Nephron (organoid): ENCODE data around the gene TACC2.

Source experiments
- H3K27ac Mint-ChIP-seq, 3 experiments: 2 replicates each; pipeline ENCODE4 v1.8.0; 2020; ENCODE audit warnings: mixed read lengths in 3 of 3, mild to moderate bottlenecking in 2 of 3, moderate library complexity in 1 of 3
- H3K27me3 Mint-ChIP-seq: 2 replicates; pipeline ENCODE4 v1.8.0; 2021; ENCODE audit warnings: low read depth, mild to moderate bottlenecking, moderate library complexity, mixed read lengths
- H3K36me3 Mint-ChIP-seq: 2 replicates; pipeline ENCODE4 v1.8.0; 2020; ENCODE audit warnings: low read depth, mixed read lengths
- H3K4me1 Mint-ChIP-seq: 2 replicates; pipeline ENCODE4 v1.8.0; 2020; ENCODE audit warnings: mixed read lengths
- H3K4me3 Mint-ChIP-seq, 3 experiments: 2 replicates each; pipeline ENCODE4 v1.8.0; 2020; ENCODE audit warnings: mild to moderate bottlenecking in 3 of 3, mixed read lengths in 3 of 3, moderate library complexity in 2 of 3
- H3K9me3 Mint-ChIP-seq: 2 replicates; pipeline ENCODE4 v1.8.0; 2020; ENCODE audit warnings: mixed read lengths
- TF ChIP-seq, protein P1 (sequence below), 3 experiments: fragments of 200-600 bp; sonication (generic); IDR thresholded peaks; one replicate each; pipeline ENCODE4 v1.5.0; 2021; ENCODE audit warnings: antibody characterized with exemption in 3 of 3; ENCODE audit not compliant: unreplicated experiment in 3 of 3

The TACC2 gene

GRCh38 chr10:122293961-122294380 lies 305.0 kb downstream of the TACC2 start:
- no peaks in the 10 kb centered on the region for H3K9me3 Mint-ChIP-seq
- H3K27ac Mint-ChIP-seq: no peak overlapping the region
- peaks cover 11% of the 10 kb centered on the region for H3K27me3 Mint-ChIP-seq
- no peak overlapping the region for H3K4me3 Mint-ChIP-seq
- H3K4me1 Mint-ChIP-seq: peaks cover 23% of the 10 kb centered on the region
- no peaks in the 10 kb centered on the region for H3K36me3 Mint-ChIP-seq
- TF ChIP-seq, protein P1, sequence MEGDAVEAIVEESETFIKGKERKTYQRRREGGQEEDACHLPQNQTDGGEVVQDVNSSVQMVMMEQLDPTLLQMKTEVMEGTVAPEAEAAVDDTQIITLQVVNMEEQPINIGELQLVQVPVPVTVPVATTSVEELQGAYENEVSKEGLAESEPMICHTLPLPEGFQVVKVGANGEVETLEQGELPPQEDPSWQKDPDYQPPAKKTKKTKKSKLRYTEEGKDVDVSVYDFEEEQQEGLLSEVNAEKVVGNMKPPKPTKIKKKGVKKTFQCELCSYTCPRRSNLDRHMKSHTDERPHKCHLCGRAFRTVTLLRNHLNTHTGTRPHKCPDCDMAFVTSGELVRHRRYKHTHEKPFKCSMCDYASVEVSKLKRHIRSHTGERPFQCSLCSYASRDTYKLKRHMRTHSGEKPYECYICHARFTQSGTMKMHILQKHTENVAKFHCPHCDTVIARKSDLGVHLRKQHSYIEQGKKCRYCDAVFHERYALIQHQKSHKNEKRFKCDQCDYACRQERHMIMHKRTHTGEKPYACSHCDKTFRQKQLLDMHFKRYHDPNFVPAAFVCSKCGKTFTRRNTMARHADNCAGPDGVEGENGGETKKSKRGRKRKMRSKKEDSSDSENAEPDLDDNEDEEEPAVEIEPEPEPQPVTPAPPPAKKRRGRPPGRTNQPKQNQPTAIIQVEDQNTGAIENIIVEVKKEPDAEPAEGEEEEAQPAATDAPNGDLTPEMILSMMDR (IDR thresholded peaks at IDR 0.05; ENCODE audit: unreplicated experiment in 3 of 3): no peak

GRCh38 chr10:122294511-122295450 lies 305.8 kb downstream of the TACC2 start:
- peaks cover 21% of the 10 kb centered on the region for H3K4me1 Mint-ChIP-seq
- no peaks in the 10 kb centered on the region for H3K36me3 Mint-ChIP-seq
- H3K9me3 Mint-ChIP-seq: no peaks in the 10 kb centered on the region
- H3K27ac Mint-ChIP-seq: no peak overlapping the region
- peaks cover 11% of the 10 kb centered on the region for H3K27me3 Mint-ChIP-seq
- TF ChIP-seq, protein P1 (IDR thresholded peaks at IDR 0.05; ENCODE audit: unreplicated experiment in 3 of 3): no peak
- H3K4me3 Mint-ChIP-seq: no peak overlapping the region

GRCh38 chr10:122295451-122295809 lies 306.5 kb downstream of the TACC2 start:
- TF ChIP-seq, protein P1 (IDR thresholded peaks at IDR 0.05; ENCODE audit: unreplicated experiment in 3 of 3): no peak
- Mint-ChIP-seq H3K4me1 (peaks cover 16% of the 10 kb centered on the region), H3K4me3 (no peak overlapping the region), H3K27me3 (peaks cover 10% of the 10 kb centered on the region), H3K36me3 (no peaks in the 10 kb centered on the region), H3K9me3 (no peaks in the 10 kb centered on the region), H3K27ac (no peak overlapping the region)

GRCh38 chr10:122296363-122297120 lies 307.6 kb downstream of the TACC2 start:
- no peaks in the 10 kb centered on the region for H3K36me3 Mint-ChIP-seq
- no peaks in the 10 kb centered on the region for H3K9me3 Mint-ChIP-seq
- TF ChIP-seq, protein P1 (IDR thresholded peaks at IDR 0.05; ENCODE audit: unreplicated experiment in 3 of 3): no peak
- H3K27ac Mint-ChIP-seq: no peak overlapping the region
- H3K4me3 Mint-ChIP-seq: no peak overlapping the region
- peaks cover 13% of the 10 kb centered on the region for H3K4me1 Mint-ChIP-seq
- peaks cover 6% of the 10 kb centered on the region for H3K27me3 Mint-ChIP-seq

GRCh38 chr10:122297583-122297982 lies 308.6 kb downstream of the TACC2 start:
- H3K27ac Mint-ChIP-seq: no peak overlapping the region
- TF ChIP-seq, protein P1 (IDR thresholded peaks at IDR 0.05; ENCODE audit: unreplicated experiment in 3 of 3): no peak
- no peaks in the 10 kb centered on the region for H3K36me3 Mint-ChIP-seq
- no peak overlapping the region for H3K4me3 Mint-ChIP-seq
- no peaks in the 10 kb centered on the region for H3K9me3 Mint-ChIP-seq
- H3K4me1 Mint-ChIP-seq: peaks cover 13% of the 10 kb centered on the region
- H3K27me3 Mint-ChIP-seq: peaks cover 6% of the 10 kb centered on the region
